Bronchial epithelial cell (primary cell): ENCODE measurements around the gene SKIL. TPM values are rescaled to one million over a fixed set of nuclear protein-coding genes. Genes with fewer than 3 reads are reported as not detected.
A peak's percentile ranks its signal among the peaks of the same experiment; 100 is the strongest.
"Not testable (repeated sequence)": the region's sequence is repeated elsewhere in the genome, so short reads cannot be mapped to it uniquely, and the experiment has no call there.

Experiments used
- DNase-seq: peaks from one replicate; pipeline ENCODE4 v3.0.0-alpha.2; 2010; ENCODE audit warnings: low read depth
- FAIRE-seq: peaks from 2 replicates; lab custom pipeline; 2011; peaks lifted over from hg19 to GRCh38; lab: Jason Lieb, UNC
- H3K27me3 ChIP-seq: 2 replicates; pipeline ENCODE4 v1.5.1; 2011; ENCODE audit warnings: low read length; ENCODE audit not compliant: control insufficient read depth, insufficient read depth
- H3K36me3 ChIP-seq: 2 replicates; pipeline ENCODE4 v1.5.1; 2011; ENCODE audit warnings: low read length; ENCODE audit not compliant: control insufficient read depth, insufficient read depth
- H3K4me3 ChIP-seq: 2 replicates; pipeline ENCODE4 v1.5.1; 2011; ENCODE audit warnings: mild to moderate bottlenecking, low read depth, low read length, control low read depth
- CTCF ChIP-seq: IDR thresholded peaks from 2 replicates; pipeline ENCODE4 v1.5.1; 2011; ENCODE audit warnings: mild to moderate bottlenecking, moderate library complexity, low read length, control low read depth, inconsistent platforms; ENCODE audit not compliant: insufficient read depth, severe bottlenecking
- total RNA-seq: library from RNA; depleted of rRNA; stranded (reverse); fragments of >200 nt; gene quantifications from 2 replicates; pipeline ENCODE4 v1.2.1, GENCODE V29; 2014

Gene SKIL
- total RNA-seq, 1 donor from 2014 or later: 41.9 TPM

GRCh38 chr3:170322566-170323269 is 34.8 kb upstream of the SKIL start:
- FAIRE-seq: no peak
- Histone ChIP-seq H3K27me3 (no peaks in the 10 kb centered on the region), H3K4me3 (no peak overlapping the region), H3K36me3 (no peaks in the 10 kb centered on the region)
- no peak for TF ChIP-seq CTCF
- no peak for DNase-seq

- no peak for TF ChIP-seq CTCF
- Histone ChIP-seq H3K36me3 (no peaks in the 10 kb centered on the region), H3K27me3 (no peaks in the 10 kb centered on the region), H3K4me3 (no peak overlapping the region)
- no peak for FAIRE-seq
- DNase-seq: no peak
Observed at GRCh38 chr3:170323331-170323730, 34.2 kb upstream of the SKIL start.

GRCh38 chr3:170324962-170325361 is 32.6 kb upstream of the SKIL start:
- H3K36me3 ChIP-seq: no peaks in the 10 kb centered on the region
- DNase-seq (no peak), FAIRE-seq (no peak)
- H3K4me3 ChIP-seq: no peak overlapping the region
- TF ChIP-seq CTCF: no peak
- no peaks in the 10 kb centered on the region for H3K27me3 ChIP-seq

GRCh38 chr3:170327040-170327808 is 30.3 kb upstream of the SKIL start:
- Histone ChIP-seq H3K4me3 (no peak overlapping the region), H3K36me3 (no peaks in the 10 kb centered on the region), H3K27me3 (no peaks in the 10 kb centered on the region)
- DNase-seq (no peak), FAIRE-seq (no peak)
- no peak for TF ChIP-seq CTCF

GRCh38 chr3:170327868-170328548 is 29.5 kb upstream of the SKIL start:
- not testable (repeated sequence) for H3K27me3 ChIP-seq, H3K36me3 ChIP-seq, DNase-seq, FAIRE-seq, H3K4me3 ChIP-seq

GRCh38 chr3:170330366-170330765 is 27.1 kb upstream of the SKIL start:
- no peak overlapping the region for H3K4me3 ChIP-seq
- H3K36me3 ChIP-seq: no peaks in the 10 kb centered on the region
- DNase-seq (peak; percentile 86), FAIRE-seq (no peak)
- no peaks in the 10 kb centered on the region for H3K27me3 ChIP-seq
- no peak for TF ChIP-seq CTCF
